Heart left ventricle (tissue), 16 donors: ENCODE results near the gene MLH3. TPM values are rescaled to one million over a fixed set of nuclear protein-coding genes. Genes with fewer than 3 reads are reported as not detected.

Source experiments
- ATAC-seq, 4 donors: fragments of 200-7000 bp; cut with Tn5 transposase; one replicate each; pipeline ENCODE4 v1.9.1; 2020 to 2022; ENCODE audit warnings: moderate library complexity in 4 of 4, mild to moderate bottlenecking in 3 of 4, moderate number of reproducible peaks in 1 of 4
- DNase-seq, 5 donors: peaks; one replicate each; pipeline ENCODE4 v3.0.0-alpha.2; 2020
- H3K27ac ChIP-seq, 12 donors: fragments of 200-600 bp; sonication (generic) in 4 of 12; one replicate each; pipeline versions ENCODE4 v1.5.0 to v1.8.0; 2016 to 2022; ENCODE audit warnings: mild to moderate bottlenecking in 2 of 12
- H3K27me3 ChIP-seq, 9 donors: fragments of 200-600 bp; sonication (generic) in 2 of 9; one replicate each; pipeline versions ENCODE4 v1.5.1 to v1.8.0; 2016 to 2022; ENCODE audit warnings: mild to moderate bottlenecking in 3 of 9
- H3K36me3 ChIP-seq, 9 donors: fragments of 200-600 bp; sonication (generic) in 2 of 9; one replicate each; pipeline versions ENCODE4 v1.5.0 to v1.8.0; 2018 to 2022; ENCODE audit warnings: mild to moderate bottlenecking in 2 of 9
- H3K4me1 ChIP-seq, 12 donors: fragments of 200-600 bp; sonication (generic) in 4 of 12; one replicate each; pipeline versions ENCODE4 v1.5.0 to v1.8.0; 2016 to 2022; ENCODE audit warnings: mild to moderate bottlenecking in 3 of 12
- H3K4me3 ChIP-seq, 12 donors: fragments of 200-600 bp; sonication (generic) in 4 of 12; one replicate each; pipeline versions ENCODE4 v1.5.0 to v1.8.0; 2017 to 2022; ENCODE audit warnings: mild to moderate bottlenecking in 9 of 12, moderate library complexity in 4 of 12
- H3K9me3 ChIP-seq, 12 donors: fragments of 200-600 bp; sonication (generic) in 4 of 12; one replicate each; pipeline versions ENCODE4 v1.5.0 to v1.8.0; 2016 to 2022; ENCODE audit warnings: mild to moderate bottlenecking in 1 of 12
- POLR2A ChIP-seq, 2 donors: fragments of 450-650 bp; IDR thresholded peaks; one replicate each; pipeline ENCODE4 v1.6.1; 2017; ENCODE audit warnings: antibody characterized with exemption in 2 of 2, mild to moderate bottlenecking in 2 of 2, moderate library complexity in 2 of 2
- whole genome bisulfite sequencing, 4 donors: extraction: QIAGEN DNeasy Blood & Tissue Kit in 2 of 4; methylation state at CpG; one replicate each; pipeline versions ENCODE4 v1.1.5 to v1.1.7; 2013 to 2018; 5-methylcytosine and 5-hydroxymethylcytosine counted together
- intact Hi-C, 10 donors: fragments of 100-400 bp; cut with DNase I; formaldehyde crosslinking; loops; one replicate each; pipeline versions ENCODE4 v1.11.1 to v1.14.2; 2022
- polyA plus RNA-seq, 2 donors: library from polyadenylated mRNA; stranded (reverse); fragments of 200-250 nt; gene quantifications; one replicate each; pipeline ENCODE4 v1.2.3, GENCODE V29; 2013
- total RNA-seq, 9 donors: library from RNA; depleted of rRNA in 2 of 9; stranded (reverse); fragments of >200 nt in 2 of 9; fragmentation: NEBNext Ultra II Directional in 3 of 9; extraction: Animal tissue kit (Norgen Biotek cat#: 25700) in 3 of 9; gene quantifications; one replicate each; pipeline versions ENCODE4 v1.1.0 to v1.2.4, GENCODE V29; 2016 to 2023
- TF ChIP-seq, protein P1 (sequence below), 12 donors: fragments of 200-600 bp; sonication (generic) in 4 of 12; IDR thresholded peaks; one replicate each; pipeline versions ENCODE4 v1.5.0 to v1.8.0; 2018 to 2022; ENCODE audit warnings: antibody characterized with exemption in 12 of 12, mild to moderate bottlenecking in 5 of 12
- donor health status: ischemic (EF 13 %, LVEDD 7.1; RV severe dilation, severe dysfunction).
- donor health status: healthy with polysubstance abuse.
- donor health status: DM: no; HTN: yes; CAD: no.
- donor health status: DM: no; HTN: no; CAD: no.
- donor health status: ischemic (EF 25% LVEDD 6.9; RV normal size, moderate dysfunction).
- donor health status: ischemic (EF 25% LVEDD 5.7; RV mildly dilated, moderate dysfunction).
- donor health status: healthy.
- donor health status: DM: yes; HTN: yes; CAD: no.
- donor health status: ischemic (EF 35%, LVEDD 5.7; RV mildly dilated, moderate dysfunction).
- donor health status: nonischemic (EF 11% LVEDD 7.7; RV severe dilation, severe dysfunction).
- donor health status: DM: yes; HTN: yes; CAD: no.
- donor health status: PGD.
- donor health status: ischemic (EF 29% LVEDD 5.4; RV normal size, mild dysfunction).
- donor health status: nonischemic (EF 23%, LVEDD 6.1; RV moderate dilation, normal function).

MLH3 gene
- total and polyA plus RNA-seq, 11 donors = 10.3 to 23.9 (median 15.2) TPM

DNA sequence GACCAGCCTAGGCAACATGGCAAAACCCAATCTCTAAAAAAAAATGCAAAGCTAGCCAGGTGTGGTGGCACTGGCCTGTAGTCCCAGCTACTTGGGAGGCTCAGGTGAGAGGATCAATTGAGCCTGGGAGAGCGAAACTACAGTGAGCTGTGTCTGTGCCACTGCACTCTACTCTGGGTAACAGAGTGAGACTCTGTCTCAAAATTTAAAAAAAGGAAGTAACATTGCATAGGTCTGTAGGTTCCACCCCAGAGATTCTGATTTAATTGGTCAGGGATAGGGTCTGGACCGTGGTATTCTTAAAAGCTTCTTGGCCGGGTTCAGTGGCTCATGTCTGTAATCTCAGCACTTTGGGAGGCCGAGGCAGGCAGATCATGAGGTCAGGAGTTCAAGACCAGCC is 44.4 kb upstream of the MLH3 start:
- intact Hi-C loops = no loop called here
- ATAC-seq = no peak

GRCh38 chr14:75094896-75095295 is 43.6 kb upstream of the MLH3 start:
- intact Hi-C loops = no loop called here
- Histone ChIP-seq H3K4me3 (no peak overlapping the region), H3K9me3 (no peaks in the 10 kb centered on the region), H3K4me1 (peaks cover 0 to 6% (median 0%) of the 10 kb centered on the region in 12 donors), H3K36me3 (peaks cover 0 to 100% (median 100%) of the 10 kb centered on the region in 9 donors), H3K27me3 (no peaks in the 10 kb centered on the region), H3K27ac (no peak overlapping the region)
- ATAC-seq (no peak), DNase-seq (no peak)
- TF ChIP-seq, protein P1, sequence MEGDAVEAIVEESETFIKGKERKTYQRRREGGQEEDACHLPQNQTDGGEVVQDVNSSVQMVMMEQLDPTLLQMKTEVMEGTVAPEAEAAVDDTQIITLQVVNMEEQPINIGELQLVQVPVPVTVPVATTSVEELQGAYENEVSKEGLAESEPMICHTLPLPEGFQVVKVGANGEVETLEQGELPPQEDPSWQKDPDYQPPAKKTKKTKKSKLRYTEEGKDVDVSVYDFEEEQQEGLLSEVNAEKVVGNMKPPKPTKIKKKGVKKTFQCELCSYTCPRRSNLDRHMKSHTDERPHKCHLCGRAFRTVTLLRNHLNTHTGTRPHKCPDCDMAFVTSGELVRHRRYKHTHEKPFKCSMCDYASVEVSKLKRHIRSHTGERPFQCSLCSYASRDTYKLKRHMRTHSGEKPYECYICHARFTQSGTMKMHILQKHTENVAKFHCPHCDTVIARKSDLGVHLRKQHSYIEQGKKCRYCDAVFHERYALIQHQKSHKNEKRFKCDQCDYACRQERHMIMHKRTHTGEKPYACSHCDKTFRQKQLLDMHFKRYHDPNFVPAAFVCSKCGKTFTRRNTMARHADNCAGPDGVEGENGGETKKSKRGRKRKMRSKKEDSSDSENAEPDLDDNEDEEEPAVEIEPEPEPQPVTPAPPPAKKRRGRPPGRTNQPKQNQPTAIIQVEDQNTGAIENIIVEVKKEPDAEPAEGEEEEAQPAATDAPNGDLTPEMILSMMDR (IDR thresholded peaks at IDR 0.05) = no peak
- TF ChIP-seq POLR2A (IDR thresholded peaks at IDR 0.05) = no peak
- 80 to 94% (median 90%) methylated on average over 3 of the region's 3 CpGs for WGBS, 4 donors

More for the DNA sequence above, 44.4 kb upstream of the MLH3 start:
- no peak for TF ChIP-seq POLR2A (IDR thresholded peaks at IDR 0.05)
- TF ChIP-seq, protein P1 (IDR thresholded peaks at IDR 0.05) = no peak
- no peaks in the 10 kb centered on the region for H3K27me3 ChIP-seq
- H3K27ac ChIP-seq = no peak overlapping the region
- no peaks in the 10 kb centered on the region for H3K9me3 ChIP-seq
- DNase-seq = no peak
- no peak overlapping the region for H3K4me3 ChIP-seq
- peaks cover 0 to 6% (median 0%) of the 10 kb centered on the region in 12 donors for H3K4me1 ChIP-seq
- peaks cover 0 to 100% (median 100%) of the 10 kb centered on the region in 9 donors for H3K36me3 ChIP-seq
- 90 to 98% (median 94%) methylated on average over 4 of the region's 4 CpGs for WGBS, 4 donors

DNA sequence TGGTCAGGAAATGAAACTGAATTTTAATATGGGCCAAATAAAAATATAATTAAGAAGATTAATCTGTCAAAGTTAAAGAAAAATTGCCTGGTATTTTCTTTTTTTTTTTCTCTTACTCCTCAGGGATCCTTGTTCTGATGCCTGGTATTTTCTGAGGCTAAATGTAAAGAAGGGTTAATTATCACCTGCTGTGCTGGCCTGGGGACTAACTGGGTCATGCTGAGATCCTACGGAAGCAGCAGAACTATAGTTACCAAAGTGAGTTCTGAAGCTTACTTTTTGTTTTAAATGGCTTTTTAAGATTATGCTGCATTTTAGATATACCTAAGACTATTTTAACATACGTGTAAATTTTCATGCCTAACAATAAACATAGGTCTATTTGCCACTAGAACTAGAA is 41.4 kb upstream of the MLH3 start:
- Histone ChIP-seq H3K36me3 (peaks cover 0 to 99% (median 94%) of the 10 kb centered on the region in 9 donors), H3K9me3 (no peaks in the 10 kb centered on the region), H3K27ac (no peak overlapping the region), H3K27me3 (no peaks in the 10 kb centered on the region), H3K4me1 (peaks cover 0 to 6% (median 0%) of the 10 kb centered on the region in 12 donors), H3K4me3 (no peak overlapping the region)
- intact Hi-C loops = no loop called here
- WGBS, 4 donors = 74 to 87% (median 79%) methylated on average over 2 of the region's 2 CpGs
- TF ChIP-seq, protein P1 (IDR thresholded peaks at IDR 0.05) = no peak
- ATAC-seq = no peak
- no peak for DNase-seq

- TF ChIP-seq, protein P1 (IDR thresholded peaks at IDR 0.05) = no peak
- no peak for TF ChIP-seq POLR2A (IDR thresholded peaks at IDR 0.05)
- Histone ChIP-seq H3K4me3 (no peak overlapping the region), H3K36me3 (peaks cover 0 to 99% (median 94%) of the 10 kb centered on the region in 9 donors), H3K9me3 (no peaks in the 10 kb centered on the region), H3K4me1 (no peaks in the 10 kb centered on the region), H3K27ac (no peak overlapping the region), H3K27me3 (no peaks in the 10 kb centered on the region)
- intact Hi-C loops = loop anchor here in 1 of 10 donors (2.0 kb wide), 1 partner anchor 178 kb away; no protein-coding TSS in a partner anchor
- no peak for ATAC-seq
- DNase-seq = no peak
- 81 to 86% (median 83%) methylated on average over 8 of the region's 8 CpGs for WGBS, 4 donors
Measured at GRCh38 chr14:75091251-75091650, 40.0 kb upstream of the MLH3 start.
